Spleen (tissue), 7 donors: Measurements from ENCODE around the gene SLC39A7.

Source experiments
- CTCF ChIP-seq, 11 experiments: fragments of 200-600 bp in 7 of 11; fragments of 450-650 bp in 4 of 11; sonication (generic) in 4 of 11; IDR thresholded peaks in 8 of 11; conservative IDR thresholded peaks in 3 of 11; 1 replicate in 7 of 11; 2 replicates in 4 of 11; pipeline versions ENCODE4 v1.4.0 to v1.8.0; 2016 to 2021; ENCODE audit warnings: antibody characterized with exemption in 11 of 11, inconsistent platforms in 4 of 11, mild to moderate bottlenecking in 1 of 11
- POLR2A ChIP-seq, 3 donors: fragments of 450-650 bp; IDR thresholded peaks; one replicate each; pipeline ENCODE4 v1.5.1; 2017; ENCODE audit warnings: antibody characterized with exemption in 3 of 3, mild to moderate bottlenecking in 1 of 3
- POLR2AphosphoS5 ChIP-seq, 3 donors: sonication (generic); formaldehyde crosslinking; IDR thresholded peaks; one replicate each; pipeline ENCODE4 v1.5.1; 2017; ENCODE audit warnings: antibody characterized with exemption in 3 of 3
- donor health status: DM: no; HTN: no; CAD: no; lungs with moderate emphysema.
- donor health status: DM: no; HTN: no; CAD: no.
- donor health status: DM: no; HTN: no; CAD: no.

- TF ChIP-seq POLR2A (IDR thresholded peaks at IDR 0.05) (no peak), CTCF (IDR thresholded peaks at IDR 0.05 in 8 of 11, conservative IDR thresholded peaks at IDR 0.05 in 3 of 11) (no peak), POLR2AphosphoS5 (IDR thresholded peaks at IDR 0.05) (no peak)
Observed at GRCh38 chr6:33212857-33213165, 12.1 kb downstream of the SLC39A7 start.
